Neural cell (in vitro differentiated cells): Measurements from ENCODE around the gene PAK5.

Source experiments
- EP300 ChIP-seq: fragments of 450-650 bp; conservative IDR thresholded peaks from 2 replicates; pipeline ENCODE4 v1.6.1; 2014; ENCODE audit warnings: antibody characterized with exemption, mild to moderate bottlenecking, moderate library complexity; ENCODE audit not compliant: poor library complexity, severe bottlenecking
- EZH2 ChIP-seq: fragments of 200-600, 300-800 bp; shearing (Covaris generic), sonication (generic); IDR thresholded peaks from 2 replicates; pipeline ENCODE4 v1.6.1; 2014; ENCODE audit warnings: antibody characterized with exemption, low read length, borderline replicate concordance, mild to moderate bottlenecking; ENCODE audit not compliant: insufficient read depth, poor library complexity, severe bottlenecking
- MXI1 ChIP-seq: fragments of 450-650 bp; conservative IDR thresholded peaks from 2 replicates; pipeline ENCODE4 v1.6.1; 2014; ENCODE audit warnings: antibody characterized with exemption, mild to moderate bottlenecking; ENCODE audit not compliant: poor library complexity, severe bottlenecking
- POLR2AphosphoS5 ChIP-seq: IDR thresholded peaks from 2 replicates; pipeline ENCODE4 v1.6.1; 2012
- TAF1 ChIP-seq: IDR thresholded peaks from 2 replicates; pipeline ENCODE4 v1.6.1; 2012; ENCODE audit warnings: low read depth
- TF ChIP-seq, protein P1 (sequence below): fragments of 450-650 bp; IDR thresholded peaks from 2 replicates; pipeline ENCODE4 v1.5.1; 2014; ENCODE audit warnings: antibody characterized with exemption, mild to moderate bottlenecking, moderate library complexity; ENCODE audit not compliant: poor library complexity, severe bottlenecking

GRCh38 chr20:9493803-9494202 is 345.1 kb downstream of the PAK5 start:
- TF ChIP-seq, protein P1, sequence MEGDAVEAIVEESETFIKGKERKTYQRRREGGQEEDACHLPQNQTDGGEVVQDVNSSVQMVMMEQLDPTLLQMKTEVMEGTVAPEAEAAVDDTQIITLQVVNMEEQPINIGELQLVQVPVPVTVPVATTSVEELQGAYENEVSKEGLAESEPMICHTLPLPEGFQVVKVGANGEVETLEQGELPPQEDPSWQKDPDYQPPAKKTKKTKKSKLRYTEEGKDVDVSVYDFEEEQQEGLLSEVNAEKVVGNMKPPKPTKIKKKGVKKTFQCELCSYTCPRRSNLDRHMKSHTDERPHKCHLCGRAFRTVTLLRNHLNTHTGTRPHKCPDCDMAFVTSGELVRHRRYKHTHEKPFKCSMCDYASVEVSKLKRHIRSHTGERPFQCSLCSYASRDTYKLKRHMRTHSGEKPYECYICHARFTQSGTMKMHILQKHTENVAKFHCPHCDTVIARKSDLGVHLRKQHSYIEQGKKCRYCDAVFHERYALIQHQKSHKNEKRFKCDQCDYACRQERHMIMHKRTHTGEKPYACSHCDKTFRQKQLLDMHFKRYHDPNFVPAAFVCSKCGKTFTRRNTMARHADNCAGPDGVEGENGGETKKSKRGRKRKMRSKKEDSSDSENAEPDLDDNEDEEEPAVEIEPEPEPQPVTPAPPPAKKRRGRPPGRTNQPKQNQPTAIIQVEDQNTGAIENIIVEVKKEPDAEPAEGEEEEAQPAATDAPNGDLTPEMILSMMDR: no peak
- TF ChIP-seq EP300 (no peak), TAF1 (no peak), POLR2AphosphoS5 (no peak), EZH2 (no peak), MXI1 (no peak)
